Neuronal stem cell (in vitro differentiated cells): ENCODE data around the gene TPM2.

ENCODE experiments used
- DNase-seq: peaks from one replicate; pipeline ENCODE4 v3.0.0-alpha.2; 2013; ENCODE audit warnings: low spot score
- H2AFZ ChIP-seq: one replicate; pipeline ENCODE4 v1.6.1; 2013; ENCODE audit warnings: mild to moderate bottlenecking, low read length, inconsistent platforms
- H2AK5ac ChIP-seq: 2 replicates; pipeline ENCODE4 v1.6.1; 2013; ENCODE audit warnings: low read depth, mild to moderate bottlenecking, inconsistent platforms, low read length, moderate library complexity, mixed read lengths
- H2BK120ac ChIP-seq: 2 replicates; pipeline ENCODE4 v1.6.1; 2013; ENCODE audit warnings: low read depth, mild to moderate bottlenecking, inconsistent platforms, low read length, moderate library complexity, mixed read lengths
- H2BK12ac ChIP-seq: one replicate; pipeline ENCODE4 v1.6.1; 2013; ENCODE audit warnings: low read length, inconsistent platforms
- H2BK15ac ChIP-seq: 2 replicates; pipeline ENCODE4 v1.6.1; 2013; ENCODE audit warnings: mild to moderate bottlenecking, low read length, inconsistent platforms, mixed read lengths
- H2BK5ac ChIP-seq: one replicate; pipeline ENCODE4 v1.6.1; 2013; ENCODE audit warnings: inconsistent platforms, mild to moderate bottlenecking, low read length, moderate library complexity
- H3K14ac ChIP-seq: one replicate; pipeline ENCODE4 v1.6.1; 2013; ENCODE audit warnings: low read length, inconsistent platforms
- H3K18ac ChIP-seq: 2 replicates; pipeline ENCODE4 v1.6.1; 2013; ENCODE audit warnings: low read length, inconsistent platforms
- H3K23ac ChIP-seq: 2 replicates; pipeline ENCODE4 v1.6.1; 2013; ENCODE audit warnings: low read depth, mild to moderate bottlenecking, mixed read lengths, low read length, inconsistent platforms; ENCODE audit not compliant: poor library complexity
- H3K27ac ChIP-seq: replicated peaks from 3 replicates; pipeline ENCODE4 v1.5.1; 2013; ENCODE audit warnings: low read length, inconsistent platforms
- H3K27me3 ChIP-seq, 3 experiments: 2 replicates each; pipeline ENCODE4 v1.6.1; 2013; ENCODE audit warnings: low read length in 3 of 3, mild to moderate bottlenecking in 2 of 3, inconsistent platforms in 1 of 3, low read depth in 1 of 3, mixed read lengths in 1 of 3, moderate library complexity in 1 of 3; ENCODE audit not compliant: control insufficient read depth in 3 of 3, insufficient read depth in 3 of 3
- H3K36me3 ChIP-seq, 2 donors: replicated peaks in 1 of 2; 2 replicates each; pipeline ENCODE4 v1.6.1; 2013; ENCODE audit warnings: low read length in 2 of 2; ENCODE audit not compliant: control insufficient read depth in 2 of 2, insufficient read depth in 2 of 2
- H3K4ac ChIP-seq: 2 replicates; pipeline ENCODE4 v1.6.1; 2013; ENCODE audit warnings: inconsistent platforms, mild to moderate bottlenecking, low read length, moderate library complexity
- H3K4me1 ChIP-seq, 2 donors: 1 replicate in 1 of 2; 2 replicates in 1 of 2; pipeline ENCODE4 v1.6.1; 2013; ENCODE audit warnings: low read length in 2 of 2, low read depth in 1 of 2; ENCODE audit not compliant: control insufficient read depth in 2 of 2, insufficient read depth in 1 of 2
- H3K4me2 ChIP-seq: one replicate; pipeline ENCODE4 v1.6.1; 2013; ENCODE audit warnings: mild to moderate bottlenecking, low read length, inconsistent platforms; ENCODE audit not compliant: insufficient read depth, poor library complexity, severe bottlenecking
- H3K4me3 ChIP-seq, 2 donors: 2 replicates each; pipeline ENCODE4 v1.5.1; 2013; ENCODE audit warnings: low read length in 2 of 2, mild to moderate bottlenecking in 2 of 2, inconsistent platforms in 1 of 2, moderate library complexity in 1 of 2
- H3K79me1 ChIP-seq: one replicate; pipeline ENCODE4 v1.6.1; 2013; ENCODE audit warnings: low read depth, mild to moderate bottlenecking, inconsistent platforms, low read length, moderate library complexity
- H3K9ac ChIP-seq: one replicate; pipeline ENCODE4 v1.6.1; 2013; ENCODE audit warnings: mild to moderate bottlenecking, low read depth, low read length, inconsistent platforms; ENCODE audit not compliant: poor library complexity
- H3K9me3 ChIP-seq, 2 donors: replicated peaks in 1 of 2; 2 replicates each; pipeline versions ENCODE3 to v1.6.1; 2013; ENCODE audit warnings: low read length in 2 of 2, mild to moderate bottlenecking in 2 of 2, inconsistent platforms in 1 of 2, low read depth in 1 of 2, mixed read lengths in 1 of 2, moderate library complexity in 1 of 2; ENCODE audit not compliant: control insufficient read depth in 2 of 2, insufficient read depth in 1 of 2
- H4K8ac ChIP-seq: one replicate; pipeline ENCODE4 v1.6.1; 2013; ENCODE audit warnings: low read depth, mild to moderate bottlenecking, inconsistent platforms, low read length, moderate library complexity
- H4K91ac ChIP-seq: one replicate; pipeline ENCODE4 v1.6.1; 2013; ENCODE audit warnings: low read length, low read depth, mild to moderate bottlenecking, inconsistent platforms; ENCODE audit not compliant: poor library complexity
- WGBS, 2 donors: extraction: QIAGEN DNeasy Blood & Tissue Kit; methylation state at CpG; one replicate each; pipeline ENCODE4 v1.1.7; 2013; ENCODE audit warnings: missing lambda C conversion rate in 2 of 2, mixed read lengths in 1 of 2; ENCODE audit not compliant: insufficient read length in 2 of 2, insufficient replicate concordance in 1 of 2; ENCODE audit errors: extremely low coverage in 2 of 2; 5-methylcytosine and 5-hydroxymethylcytosine counted together

TPM2 gene

GRCh38 chr9:35723908-35724307, 34.2 kb upstream of the TPM2 start:
- Histone ChIP-seq H3K27me3 (no peaks in the 10 kb centered on the region), H3K18ac (no peak overlapping the region), H3K14ac (no peak overlapping the region), H2BK12ac (no peak overlapping the region), H2BK5ac (no peak overlapping the region), H3K4me2 (no peak overlapping the region), H3K4me3 (no peak overlapping the region), H4K91ac (no peak overlapping the region), H2BK120ac (no peak overlapping the region), H3K36me3 (peaks cover 54 to 83% of the 10 kb centered on the region in 2 donors), H2AK5ac (no peak overlapping the region), H3K27ac (no peak overlapping the region), H4K8ac (no peak overlapping the region), H2BK15ac (no peak overlapping the region), H3K9me3 (no peaks in the 10 kb centered on the region), H3K23ac (no peak overlapping the region), H3K79me1 (peaks cover 3% of the 10 kb centered on the region), H3K9ac (no peak overlapping the region), H3K4ac (no peak overlapping the region), H3K4me1 (peaks cover 17 to 20% of the 10 kb centered on the region in 2 donors), H2AFZ (no peak overlapping the region)
- WGBS, 2 donors: no CpG with 5 or more reads among the region's 8 CpGs
- DNase-seq: no peak

- Histone ChIP-seq H3K4me2 (no peak overlapping the region), H2BK15ac (no peak overlapping the region), H3K9ac (no peak overlapping the region), H4K8ac (no peak overlapping the region), H2BK5ac (no peak overlapping the region), H3K27me3 (no peaks in the 10 kb centered on the region), H3K18ac (no peak overlapping the region), H2BK12ac (no peak overlapping the region), H2AK5ac (no peak overlapping the region), H4K91ac (no peak overlapping the region), H3K9me3 (no peaks in the 10 kb centered on the region), H3K27ac (no peak overlapping the region), H3K36me3 (peaks cover 58 to 88% of the 10 kb centered on the region in 2 donors), H3K14ac (no peak overlapping the region), H2AFZ (no peak overlapping the region), H3K4me1 (peaks cover 12 to 17% of the 10 kb centered on the region in 2 donors), H3K79me1 (peaks cover 3% of the 10 kb centered on the region), H3K23ac (no peak overlapping the region), H3K4me3 (no peak overlapping the region), H2BK120ac (no peak overlapping the region), H3K4ac (no peak overlapping the region)
- DNase-seq: no peak
- no CpG with 5 or more reads among the region's 2 CpGs for WGBS, 2 donors
Measured at GRCh38 chr9:35723426-35723825, 33.7 kb upstream of the TPM2 start.

DNA sequence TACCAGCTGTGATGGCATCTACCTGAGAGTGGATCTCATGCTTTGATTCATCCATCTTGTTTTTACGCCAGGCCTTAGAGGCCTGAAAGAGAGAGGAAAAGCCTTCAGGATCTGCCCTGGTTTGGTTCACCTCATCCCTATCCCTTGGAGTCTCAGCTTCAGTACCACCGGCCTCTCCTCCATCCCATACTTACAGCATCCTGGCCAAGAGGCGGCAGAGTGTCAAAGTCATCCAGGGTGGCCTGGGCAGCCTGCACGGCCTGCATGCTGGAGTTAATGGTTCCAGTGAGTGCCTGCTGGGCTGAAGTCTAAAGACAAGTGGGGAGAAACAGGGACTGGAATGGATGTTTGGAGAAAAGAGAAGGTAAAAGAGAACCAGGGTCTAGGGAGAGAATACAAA, 29.8 kb upstream of the TPM2 start:
- no peak overlapping the region for H2BK12ac ChIP-seq
- no peaks in the 10 kb centered on the region for H3K4me1 ChIP-seq
- no peak overlapping the region for H3K14ac ChIP-seq
- no peak overlapping the region for H2BK15ac ChIP-seq
- WGBS, 2 donors: no CpG with 5 or more reads among the region's 4 CpGs
- no peak overlapping the region for H4K8ac ChIP-seq
- H2AK5ac ChIP-seq: no peak overlapping the region
- no peak overlapping the region for H3K27ac ChIP-seq
- H2AFZ ChIP-seq: no peak overlapping the region
- H3K9ac ChIP-seq: no peak overlapping the region
- H3K4me3 ChIP-seq: no peak overlapping the region
- H3K79me1 ChIP-seq: no peaks in the 10 kb centered on the region
- H2BK5ac ChIP-seq: no peak overlapping the region
- H4K91ac ChIP-seq: no peak overlapping the region
- H3K18ac ChIP-seq: no peak overlapping the region
- H3K9me3 ChIP-seq: no peaks in the 10 kb centered on the region
- H2BK120ac ChIP-seq: no peak overlapping the region
- no peak overlapping the region for H3K23ac ChIP-seq
- no peak overlapping the region for H3K4ac ChIP-seq
- no peaks in the 10 kb centered on the region for H3K27me3 ChIP-seq
- H3K4me2 ChIP-seq: no peak overlapping the region
- DNase-seq: no peak
- peaks cover 82 to 100% of the 10 kb centered on the region in 2 donors for H3K36me3 ChIP-seq

GRCh38 chr9:35718721-35719511, 29.2 kb upstream of the TPM2 start:
- DNase-seq: no peak
- no peak overlapping the region for H2AK5ac ChIP-seq
- no peaks in the 10 kb centered on the region for H3K27me3 ChIP-seq
- peaks cover 82 to 100% of the 10 kb centered on the region in 2 donors for H3K36me3 ChIP-seq
- no peak overlapping the region for H3K14ac ChIP-seq
- no peak overlapping the region for H4K91ac ChIP-seq
- H2BK120ac ChIP-seq: no peak overlapping the region
- no peak overlapping the region for H2AFZ ChIP-seq
- H3K79me1 ChIP-seq: peaks cover 2% of the 10 kb centered on the region
- no peak overlapping the region for H3K9ac ChIP-seq
- no peak overlapping the region for H2BK15ac ChIP-seq
- no peak overlapping the region for H3K4ac ChIP-seq
- no peaks in the 10 kb centered on the region for H3K4me1 ChIP-seq
- no peak overlapping the region for H3K27ac ChIP-seq
- no peak overlapping the region for H4K8ac ChIP-seq
- H2BK5ac ChIP-seq: no peak overlapping the region
- no CpG with 5 or more reads among the region's 15 CpGs for WGBS, 2 donors
- no peaks in the 10 kb centered on the region for H3K9me3 ChIP-seq
- no peak overlapping the region for H3K18ac ChIP-seq
- H3K4me2 ChIP-seq: no peak overlapping the region
- H3K4me3 ChIP-seq: no peak overlapping the region
- H3K23ac ChIP-seq: no peak overlapping the region
- no peak overlapping the region for H2BK12ac ChIP-seq
